Common myeloid progenitor, CD34-positive (primary cell): ENCODE measurements around the gene LTBP1.

ENCODE experiments used
- CTCF ChIA-PET: fragments of 350-600 bp; sonication (Branson Sonifier 250); formaldehyde crosslinking; loops from one replicate; lab custom pipeline; 2021; ENCODE audit warnings: antibody characterized with exemption; lab: Charles Lee
- POLR2A ChIA-PET: fragments of 350-600 bp; sonication (Branson Sonifier 250); formaldehyde crosslinking; loops from one replicate; lab custom pipeline; 2021; ENCODE audit warnings: antibody characterized with exemption; lab: Charles Lee
- DNase-seq, 3 donors: peaks; one replicate each; pipeline versions ENCODE4 v3.0.0 to v3.0.0-alpha.2; 2013
- H3K27ac ChIP-seq, 2 experiments: 1 replicate in 1 of 2; 2 replicates in 1 of 2; pipeline ENCODE4 v1.7.0; 2013; ENCODE audit warnings: inconsistent platforms in 2 of 2, low read length in 2 of 2, mild to moderate bottlenecking in 2 of 2, low read depth in 1 of 2, moderate library complexity in 1 of 2; ENCODE audit not compliant: severe bottlenecking in 2 of 2, insufficient read depth in 1 of 2, poor library complexity in 1 of 2
- H3K27me3 ChIP-seq, 5 experiments: replicated peaks in 2 of 5; 1 replicate in 3 of 5; 2 replicates in 2 of 5; pipeline versions ENCODE4 v1.6.1 to v1.7.0; 2013; ENCODE audit warnings: low read length in 4 of 5, mild to moderate bottlenecking in 2 of 5, moderate library complexity in 2 of 5, inconsistent platforms in 1 of 5; ENCODE audit not compliant: insufficient read depth in 5 of 5, control insufficient read depth in 4 of 5
- H3K36me3 ChIP-seq, 4 experiments: 1 replicate in 2 of 4; 2 replicates in 2 of 4; pipeline versions ENCODE4 v1.6.1 to v1.7.0; 2013; ENCODE audit warnings: low read length in 3 of 4, control low read depth in 1 of 4, mild to moderate bottlenecking in 1 of 4; ENCODE audit not compliant: control insufficient read depth in 4 of 4, insufficient read depth in 4 of 4
- H3K4me1 ChIP-seq, 4 experiments: 1 replicate in 3 of 4; 2 replicates in 1 of 4; pipeline versions ENCODE4 v1.6.1 to v1.7.1; 2013; ENCODE audit warnings: low read length in 3 of 4, mild to moderate bottlenecking in 3 of 4, control low read depth in 1 of 4, inconsistent platforms in 1 of 4, moderate library complexity in 1 of 4; ENCODE audit not compliant: control insufficient read depth in 4 of 4, insufficient read depth in 4 of 4; ENCODE audit errors: control extremely low read depth in 1 of 4
- H3K4me3 ChIP-seq, 7 experiments: 1 replicate in 4 of 7; 2 replicates in 3 of 7; pipeline versions ENCODE4 v1.5.1 to v1.7.0; 2013; ENCODE audit warnings: mild to moderate bottlenecking in 7 of 7, low read length in 6 of 7, moderate library complexity in 6 of 7, inconsistent platforms in 2 of 7, low read depth in 2 of 7, control low read depth in 1 of 7; ENCODE audit not compliant: insufficient read depth in 4 of 7, control insufficient read depth in 1 of 7; ENCODE audit errors: extremely low read depth in 1 of 7
- H3K9me3 ChIP-seq, 5 experiments: 1 replicate in 4 of 5; 2 replicates in 1 of 5; pipeline versions ENCODE4 v1.6.1 to v1.7.1; 2013; ENCODE audit warnings: low read length in 4 of 5, mild to moderate bottlenecking in 2 of 5, inconsistent platforms in 1 of 5, low read depth in 1 of 5, moderate library complexity in 1 of 5; ENCODE audit not compliant: control insufficient read depth in 4 of 5, insufficient read depth in 2 of 5; ENCODE audit errors: control extremely low read depth in 1 of 5
- WGBS: methylation state at CpG from one replicate; pipeline ENCODE4 v1.1.5; 2013; ENCODE audit not compliant: insufficient coverage; 5-methylcytosine and 5-hydroxymethylcytosine counted together

The LTBP1 gene

GRCh38 chr2:32997705-32998104, 51.0 kb downstream of the LTBP1 start:
- 71% methylated on average over 1 of the region's 2 CpGs for WGBS
- no peaks in the 10 kb centered on the region for H3K9me3 ChIP-seq
- H3K27me3 ChIP-seq, result no peaks in the 10 kb centered on the region
- ChIA-PET CTCF (no interaction called here), POLR2A (no interaction called here)
- H3K27ac ChIP-seq, result no peak overlapping the region
- H3K36me3 ChIP-seq, result no peaks in the 10 kb centered on the region
- H3K4me1 ChIP-seq, result no peaks in the 10 kb centered on the region
- DNase-seq, result no peak
- no peak overlapping the region for H3K4me3 ChIP-seq

- POLR2A ChIA-PET, result no interaction called here
- DNase-seq, result no peak
- Histone ChIP-seq H3K9me3 (no peaks in the 10 kb centered on the region), H3K27me3 (no peaks in the 10 kb centered on the region), H3K36me3 (no peaks in the 10 kb centered on the region), H3K27ac (no peak overlapping the region), H3K4me3 (no peak overlapping the region), H3K4me1 (no peaks in the 10 kb centered on the region)
- 64% methylated on average over 3 of the region's 3 CpGs for WGBS
- CTCF ChIA-PET, result interaction anchor here (1.1 to 1.7 kb wide), 2 partner anchors 10 to 17 kb away, joined by 3 to 4 read pairs; no protein-coding TSS in a partner anchor
These were observed 54.2 kb downstream of the LTBP1 start for GRCh38 chr2:33000986-33001385.

GRCh38 chr2:33001823-33002222, 55.1 kb downstream of the LTBP1 start:
- POLR2A ChIA-PET, result no interaction called here
- Histone ChIP-seq H3K9me3 (no peaks in the 10 kb centered on the region), H3K4me1 (no peaks in the 10 kb centered on the region), H3K36me3 (no peaks in the 10 kb centered on the region), H3K4me3 (no peak overlapping the region), H3K27ac (no peak overlapping the region), H3K27me3 (no peaks in the 10 kb centered on the region)
- no peak for DNase-seq
- CTCF ChIA-PET, result interaction anchor here (1.1 to 1.7 kb wide), 2 partner anchors 11 to 17 kb away, joined by 3 to 4 read pairs; no protein-coding TSS in a partner anchor
- WGBS, result 100% methylated on average over 1 of the region's 1 CpG

GRCh38 chr2:33002863-33003262, 56.1 kb downstream of the LTBP1 start:
- CTCF ChIA-PET, result no interaction called here
- DNase-seq, result no peak
- no peaks in the 10 kb centered on the region for H3K9me3 ChIP-seq
- H3K4me1 ChIP-seq, result no peaks in the 10 kb centered on the region
- H3K36me3 ChIP-seq, result no peaks in the 10 kb centered on the region
- POLR2A ChIA-PET, result no interaction called here
- no peak overlapping the region for H3K4me3 ChIP-seq
- H3K27ac ChIP-seq, result no peak overlapping the region
- 96% methylated on average over 11 of the region's 11 CpGs for WGBS
- no peaks in the 10 kb centered on the region for H3K27me3 ChIP-seq

GRCh38 chr2:33005057-33005456, 58.3 kb downstream of the LTBP1 start:
- no peaks in the 10 kb centered on the region for H3K9me3 ChIP-seq
- H3K27ac ChIP-seq, result no peak overlapping the region
- WGBS, result 100% methylated on average over 1 of the region's 2 CpGs
- H3K27me3 ChIP-seq, result no peaks in the 10 kb centered on the region
- ChIA-PET POLR2A (no interaction called here), CTCF (no interaction called here)
- H3K4me3 ChIP-seq, result no peak overlapping the region
- no peaks in the 10 kb centered on the region for H3K36me3 ChIP-seq
- no peaks in the 10 kb centered on the region for H3K4me1 ChIP-seq
- DNase-seq, result no peak

GRCh38 chr2:33008716-33009115, 62.0 kb downstream of the LTBP1 start:
- Histone ChIP-seq H3K27ac (no peak overlapping the region), H3K9me3 (no peaks in the 10 kb centered on the region), H3K4me1 (no peaks in the 10 kb centered on the region), H3K27me3 (no peaks in the 10 kb centered on the region), H3K36me3 (no peaks in the 10 kb centered on the region), H3K4me3 (no peak overlapping the region)
- no CpG with 5 or more reads among the region's 1 CpG for WGBS
- ChIA-PET CTCF (interaction anchor here (1.1 kb wide), 1 partner anchor 17 kb away, joined by 4 read pairs; no protein-coding TSS in a partner anchor), POLR2A (no interaction called here)
- no peak for DNase-seq

GRCh38 chr2:33009249-33009648, 62.5 kb downstream of the LTBP1 start:
- POLR2A ChIA-PET, result no interaction called here
- CTCF ChIA-PET, result no interaction called here
- Histone ChIP-seq H3K36me3 (no peaks in the 10 kb centered on the region), H3K27me3 (no peaks in the 10 kb centered on the region), H3K27ac (no peak overlapping the region), H3K9me3 (no peaks in the 10 kb centered on the region), H3K4me1 (no peaks in the 10 kb centered on the region), H3K4me3 (no peak overlapping the region)
- DNase-seq, result no peak
- WGBS, result 100% methylated on average over 2 of the region's 3 CpGs
